Rectal smooth muscle tissue (tissue), 1 donor: Measurements from ENCODE around the gene NUAK1.
"Not testable (repeated sequence)": the region's sequence is repeated elsewhere in the genome, so short reads cannot be mapped to it uniquely, and the experiment has no call there.

Source experiments
- H3K27ac ChIP-seq: one replicate; pipeline ENCODE4 v1.7.0; 2013; ENCODE audit warnings: low read depth, low read length, inconsistent platforms
- H3K27me3 ChIP-seq: one replicate; pipeline ENCODE4 v1.7.0; 2013; ENCODE audit warnings: low read length; ENCODE audit not compliant: control insufficient read depth, insufficient read depth
- H3K36me3 ChIP-seq: one replicate; pipeline ENCODE4 v1.7.0; 2013; ENCODE audit warnings: low read length; ENCODE audit not compliant: control insufficient read depth, insufficient read depth
- H3K4me1 ChIP-seq: one replicate; pipeline ENCODE4 v1.7.0; 2013; ENCODE audit warnings: low read length; ENCODE audit not compliant: control insufficient read depth, insufficient read depth
- H3K4me3 ChIP-seq: one replicate; pipeline ENCODE4 v1.7.0; 2013; ENCODE audit warnings: low read length
- H3K9ac ChIP-seq: one replicate; pipeline ENCODE4 v1.7.0; 2013; ENCODE audit warnings: low read length

NUAK1 gene

DNA sequence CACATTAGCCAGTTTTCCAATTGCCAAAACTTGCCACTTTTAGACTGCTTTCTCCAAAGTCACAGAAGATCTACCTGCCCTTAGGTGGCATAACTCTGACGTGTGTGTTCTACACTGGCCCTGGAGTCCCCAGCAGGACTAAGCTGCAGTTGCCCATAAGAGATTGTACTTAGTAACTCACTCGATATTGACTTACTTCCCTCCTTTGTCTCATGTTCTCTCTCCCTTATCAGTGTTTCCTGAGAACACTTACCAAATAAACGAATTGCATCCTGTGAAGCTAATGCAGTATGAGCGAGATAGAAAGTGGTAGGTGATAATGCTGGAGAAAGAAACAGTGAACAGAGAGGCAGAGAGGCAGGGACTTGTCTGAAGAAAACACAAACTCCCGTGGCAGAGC lies 117.2 kb downstream of the NUAK1 start:
- Histone ChIP-seq H3K9ac (no peak overlapping the region), H3K36me3 (no peaks in the 10 kb centered on the region), H3K4me3 (no peak overlapping the region), H3K4me1 (no peaks in the 10 kb centered on the region), H3K27me3 (no peaks in the 10 kb centered on the region), H3K27ac (no peak overlapping the region)

DNA sequence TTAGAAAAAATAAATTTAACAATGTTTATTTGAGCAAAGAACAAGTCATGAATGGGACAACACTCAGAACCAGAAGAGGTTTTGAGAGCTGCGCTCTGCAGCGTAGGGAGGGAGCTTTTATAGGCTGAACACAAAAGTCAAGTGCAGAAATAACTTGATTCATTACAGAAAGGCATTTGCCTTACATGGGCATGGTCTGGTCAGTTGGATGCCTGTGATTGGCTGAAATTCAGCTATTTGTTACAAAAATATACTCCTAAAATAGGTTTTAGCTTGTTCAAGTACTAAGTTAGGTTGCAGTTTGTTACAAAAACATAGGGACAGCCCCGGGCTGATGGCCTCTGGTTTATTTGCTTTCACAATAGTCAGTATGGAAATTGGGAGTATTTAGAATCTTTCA lies 118.0 kb downstream of the NUAK1 start:
- H3K9ac ChIP-seq, result no peak overlapping the region
- H3K27ac ChIP-seq, result no peak overlapping the region
- H3K4me1 ChIP-seq, result no peaks in the 10 kb centered on the region
- H3K27me3 ChIP-seq, result no peaks in the 10 kb centered on the region
- no peak overlapping the region for H3K4me3 ChIP-seq
- H3K36me3 ChIP-seq, result no peaks in the 10 kb centered on the region

DNA sequence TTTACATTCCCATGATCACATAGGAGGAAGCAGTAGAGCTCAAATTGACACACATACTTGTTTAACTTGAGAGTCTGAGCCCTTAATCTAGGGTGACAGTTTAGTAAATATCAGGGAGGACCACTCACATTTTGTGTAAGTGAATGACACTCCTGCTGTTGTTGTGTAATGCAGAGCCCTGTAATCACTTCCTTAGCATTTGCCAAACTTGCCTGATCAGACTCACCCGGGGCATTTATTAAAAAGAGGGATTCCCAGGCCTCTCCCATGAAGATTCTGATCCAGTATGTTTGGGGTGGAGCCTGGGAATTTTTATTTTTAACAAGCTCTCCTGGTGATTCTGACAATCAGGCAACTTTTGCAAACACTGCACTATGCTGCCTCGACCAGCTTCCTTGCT lies 119.6 kb downstream of the NUAK1 start:
- Histone ChIP-seq H3K4me1 (no peaks in the 10 kb centered on the region), H3K9ac (no peak overlapping the region), H3K27me3 (no peaks in the 10 kb centered on the region), H3K36me3 (no peaks in the 10 kb centered on the region), H3K27ac (no peak overlapping the region), H3K4me3 (no peak overlapping the region)

DNA sequence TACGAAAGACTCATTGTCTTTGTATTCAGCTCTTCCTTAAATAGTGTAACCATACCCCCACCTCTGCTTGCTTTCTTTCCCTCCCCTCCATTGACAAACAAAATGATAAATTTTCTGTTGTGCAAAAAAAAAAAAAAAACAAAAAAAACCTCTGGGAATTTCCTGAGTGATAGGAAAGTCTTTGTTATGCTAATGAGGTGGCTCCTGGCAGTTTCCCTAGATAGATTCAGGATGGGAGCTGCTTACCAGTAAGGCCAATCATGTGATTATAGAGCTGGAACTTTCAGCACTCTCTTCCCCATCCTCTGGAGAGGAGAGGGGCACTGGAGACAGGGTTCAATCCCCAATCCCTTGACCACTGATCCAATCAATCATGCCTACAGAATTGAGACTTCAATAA lies 120.5 kb downstream of the NUAK1 start:
- H3K27me3 ChIP-seq, result no peaks in the 10 kb centered on the region
- no peak overlapping the region for H3K27ac ChIP-seq
- H3K4me1 ChIP-seq, result no peaks in the 10 kb centered on the region
- no peak overlapping the region for H3K4me3 ChIP-seq
- no peaks in the 10 kb centered on the region for H3K36me3 ChIP-seq
- H3K9ac ChIP-seq, result no peak overlapping the region

DNA sequence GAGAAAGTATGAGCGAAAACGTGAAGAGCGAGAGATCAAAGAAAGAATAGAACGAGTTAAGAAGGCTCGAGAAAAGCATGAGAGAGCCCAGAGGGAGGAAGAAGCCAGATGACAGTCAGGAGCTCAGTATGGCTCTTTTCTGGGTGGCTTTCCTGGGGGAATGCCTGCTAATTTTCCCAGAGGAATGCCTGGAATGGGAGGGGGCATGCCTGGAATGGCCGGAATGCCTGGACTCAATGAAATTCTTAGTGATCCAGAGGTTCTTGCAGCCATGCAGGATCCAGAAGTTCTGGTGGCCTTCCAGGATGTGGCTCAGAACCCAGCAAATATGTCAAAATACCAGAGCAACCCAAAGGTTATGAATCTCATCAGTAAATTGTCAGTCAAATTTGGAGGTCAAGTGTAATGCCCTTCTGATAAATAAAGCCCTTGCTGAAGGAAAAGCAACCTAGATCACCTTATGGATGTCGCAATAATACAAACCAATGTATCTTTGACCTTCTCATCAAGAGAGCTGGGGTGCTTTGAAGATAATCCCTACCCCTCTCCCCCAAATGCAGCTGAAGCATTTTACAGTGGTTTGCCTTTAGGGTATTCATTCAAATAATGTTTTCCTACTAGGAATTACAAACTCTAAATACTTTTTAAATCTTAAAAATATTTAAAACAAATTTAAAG lies 122.0 kb downstream of the NUAK1 start:
- not testable (repeated sequence) for H3K4me3 ChIP-seq, H3K27me3 ChIP-seq, H3K4me1 ChIP-seq, H3K36me3 ChIP-seq, H3K9ac ChIP-seq, H3K27ac ChIP-seq

DNA sequence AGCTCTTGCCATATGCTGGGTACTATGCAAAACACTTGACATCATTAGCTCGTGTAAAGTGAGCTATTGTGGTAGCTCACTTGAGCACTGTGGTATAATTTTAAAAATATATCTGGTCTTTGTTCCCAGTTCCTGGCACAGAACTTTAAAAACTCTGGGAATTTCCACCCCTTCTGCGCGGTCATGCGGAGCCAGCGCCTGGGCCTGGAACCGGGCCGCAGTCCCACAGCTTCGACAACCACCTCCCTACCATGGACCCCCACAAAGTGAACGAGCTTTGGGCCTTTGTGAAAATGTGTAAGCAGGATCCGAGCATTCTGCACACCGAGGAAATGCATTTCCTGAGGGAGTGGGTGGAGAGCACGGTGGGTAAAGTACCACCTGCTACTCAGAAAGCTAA lies 123.1 kb downstream of the NUAK1 start:
- no peak overlapping the region for H3K9ac ChIP-seq
- H3K4me1 ChIP-seq, result no peaks in the 10 kb centered on the region
- no peak overlapping the region for H3K27ac ChIP-seq
- no peaks in the 10 kb centered on the region for H3K36me3 ChIP-seq
- H3K27me3 ChIP-seq, result no peaks in the 10 kb centered on the region
- no peak overlapping the region for H3K4me3 ChIP-seq

DNA sequence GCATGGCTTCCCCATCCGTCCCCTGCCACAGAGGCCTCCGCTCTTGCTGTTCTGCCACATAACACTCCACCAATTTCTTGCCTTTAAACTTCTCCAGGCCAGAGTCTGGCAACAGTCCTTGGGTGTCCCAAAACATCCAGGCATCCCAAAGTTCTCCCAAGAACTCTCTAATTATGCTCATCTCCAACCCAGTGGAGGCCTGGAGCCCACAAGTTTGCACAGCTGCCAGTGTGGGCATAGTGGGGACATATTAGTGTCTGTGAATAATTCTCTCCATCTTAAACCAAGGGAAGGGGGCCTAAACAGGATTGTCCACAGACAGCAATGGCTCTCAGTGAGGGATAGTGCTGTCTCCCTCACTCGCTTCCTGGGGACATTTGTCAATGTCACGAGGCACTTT lies 124.8 kb downstream of the NUAK1 start:
- no peaks in the 10 kb centered on the region for H3K27me3 ChIP-seq
- no peak overlapping the region for H3K4me3 ChIP-seq
- no peaks in the 10 kb centered on the region for H3K36me3 ChIP-seq
- no peak overlapping the region for H3K9ac ChIP-seq
- no peak overlapping the region for H3K27ac ChIP-seq
- no peaks in the 10 kb centered on the region for H3K4me1 ChIP-seq
